Measurements from ENCODE around the gene MOB2.

Gene MOB2

GRCh38 chr11:1475841-1476240 is 10.7 kb downstream of the MOB2 start:
- DNase-seq (ENCODE audit: insufficient read length, low spot score) (no peak), FAIRE-seq (no peak)

GRCh38 chr11:1473786-1474185 is 12.8 kb downstream of the MOB2 start:
- FAIRE-seq (no peak), DNase-seq (ENCODE audit: insufficient read length, low spot score) (no peak)

GRCh38 chr11:1473011-1473628 is 13.5 kb downstream of the MOB2 start:
- no peak for FAIRE-seq

GRCh38 chr11:1472180-1473005 is 14.2 kb downstream of the MOB2 start:
- no peak for FAIRE-seq

More at GRCh38 chr11:1473011-1473628, 13.5 kb downstream of the MOB2 start:
- DNase-seq (ENCODE audit: insufficient read length, low spot score) = no peak

GRCh38 chr11:1471736-1472135 is 14.8 kb downstream of the MOB2 start:
- DNase-seq (ENCODE audit: insufficient read length, low spot score) (no peak), FAIRE-seq (no peak)

More at GRCh38 chr11:1472180-1473005, 14.2 kb downstream of the MOB2 start:
- no peak for DNase-seq (ENCODE audit: insufficient read length, low spot score)

- no peak for DNase-seq (ENCODE audit: insufficient read length, low spot score)
- no peak for FAIRE-seq
Measured at GRCh38 chr11:1470681-1471611, 15.6 kb downstream of the MOB2 start.

GRCh38 chr11:1469911-1470680 is 16.5 kb downstream of the MOB2 start:
- FAIRE-seq = no peak
- no peak for DNase-seq (ENCODE audit: insufficient read length, low spot score)

- no peak for FAIRE-seq
- DNase-seq (ENCODE audit: insufficient read length, low spot score) = no peak
Measured at GRCh38 chr11:1469287-1469910, 17.2 kb downstream of the MOB2 start.

GRCh38 chr11:1468473-1469066 is 18.0 kb downstream of the MOB2 start:
- no peak for DNase-seq (ENCODE audit: insufficient read length, low spot score)
- no peak for FAIRE-seq

GRCh38 chr11:1468002-1468401 is 18.6 kb downstream of the MOB2 start:
- no peak for DNase-seq (ENCODE audit: insufficient read length, low spot score)
- no peak for FAIRE-seq

- FAIRE-seq = no peak
- DNase-seq (ENCODE audit: insufficient read length, low spot score) = no peak
Measured at GRCh38 chr11:1467270-1467669, 19.3 kb downstream of the MOB2 start.

- FAIRE-seq = no peak
- no peak for DNase-seq (ENCODE audit: insufficient read length, low spot score)
Measured at GRCh38 chr11:1466784-1467183, 19.8 kb downstream of the MOB2 start.

- DNase-seq (ENCODE audit: insufficient read length, low spot score) (no peak), FAIRE-seq (no peak)
Measured at GRCh38 chr11:1463056-1463455, 23.5 kb downstream of the MOB2 start.

- DNase-seq (ENCODE audit: insufficient read length, low spot score) = no peak
- FAIRE-seq = no peak
Measured at GRCh38 chr11:1462698-1462975, 23.9 kb downstream of the MOB2 start.

GRCh38 chr11:1461826-1462697 is 24.5 kb downstream of the MOB2 start:
- no peak for FAIRE-seq

GRCh38 chr11:1460986-1461825 is 25.4 kb downstream of the MOB2 start:
- FAIRE-seq (no peak), DNase-seq (ENCODE audit: insufficient read length, low spot score) (no peak)

More at GRCh38 chr11:1461826-1462697, 24.5 kb downstream of the MOB2 start:
- DNase-seq (ENCODE audit: insufficient read length, low spot score) = no peak

GRCh38 chr11:1460396-1460985 is 26.1 kb downstream of the MOB2 start:
- FAIRE-seq (no peak), DNase-seq (ENCODE audit: insufficient read length, low spot score) (no peak)
